HG03521 (cell line): ENCODE results near the gene METTL13.

Experiments used
- ATAC-seq: cut with Tn5 transposase; IDR thresholded peaks from one replicate; pipeline ENCODE4 v1.9.1; 2021; ENCODE audit warnings: mild to moderate bottlenecking, moderate library complexity; ENCODE audit not compliant: unreplicated experiment

METTL13 gene

GRCh38 chr1:171841931-171842761 is 60.7 kb downstream of the METTL13 start:
- no peak for ATAC-seq

- ATAC-seq: no peak
Measured at GRCh38 chr1:171844381-171844780, 62.9 kb downstream of the METTL13 start.

- no peak for ATAC-seq
Measured at GRCh38 chr1:171845998-171846397, 64.5 kb downstream of the METTL13 start.
